Tibial nerve (tissue), 4 donors: ENCODE data around the gene NLRP12.

Experiments
- EP300 ChIP-seq, 2 donors: sonication (generic); formaldehyde crosslinking; IDR thresholded peaks; one replicate each; pipeline ENCODE4 v1.6.1; 2017; ENCODE audit warnings: antibody characterized with exemption in 2 of 2, mild to moderate bottlenecking in 1 of 2
- POLR2A ChIP-seq, 2 donors: fragments of 450-650 bp; IDR thresholded peaks; one replicate each; pipeline ENCODE4 v1.6.1; 2017; ENCODE audit warnings: antibody characterized with exemption in 2 of 2, mild to moderate bottlenecking in 2 of 2, moderate library complexity in 2 of 2
- TF ChIP-seq, protein P1 (sequence below), 5 experiments: fragments of 200-600 bp in 3 of 5; fragments of 450-650 bp in 2 of 5; sonication (generic) in 3 of 5; IDR thresholded peaks; one replicate each; pipeline ENCODE4 v1.5.1; 2016 to 2019; ENCODE audit warnings: antibody characterized with exemption in 5 of 5, mild to moderate bottlenecking in 3 of 5, moderate library complexity in 2 of 5

DNA sequence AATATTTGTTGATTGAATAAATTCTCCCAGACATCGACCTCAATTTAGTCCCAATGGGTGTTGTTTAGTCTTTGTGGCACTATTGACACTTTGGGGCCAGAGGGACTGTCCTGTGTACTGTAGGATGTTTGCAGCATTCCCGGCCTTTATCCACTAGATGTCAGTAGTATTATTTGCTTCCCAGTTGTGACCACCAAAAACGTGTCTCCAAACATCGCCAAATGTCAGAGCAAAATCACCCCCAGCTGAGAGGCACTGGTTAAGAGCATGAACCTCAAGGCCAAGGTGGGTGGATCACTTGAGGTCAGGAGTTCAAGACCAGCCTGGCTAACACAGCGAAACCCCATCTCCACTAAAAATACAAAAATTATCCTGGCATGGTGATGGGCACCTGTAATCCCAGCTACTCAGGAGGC is 15.4 kb downstream of the NLRP12 start:
- TF ChIP-seq, protein P1, sequence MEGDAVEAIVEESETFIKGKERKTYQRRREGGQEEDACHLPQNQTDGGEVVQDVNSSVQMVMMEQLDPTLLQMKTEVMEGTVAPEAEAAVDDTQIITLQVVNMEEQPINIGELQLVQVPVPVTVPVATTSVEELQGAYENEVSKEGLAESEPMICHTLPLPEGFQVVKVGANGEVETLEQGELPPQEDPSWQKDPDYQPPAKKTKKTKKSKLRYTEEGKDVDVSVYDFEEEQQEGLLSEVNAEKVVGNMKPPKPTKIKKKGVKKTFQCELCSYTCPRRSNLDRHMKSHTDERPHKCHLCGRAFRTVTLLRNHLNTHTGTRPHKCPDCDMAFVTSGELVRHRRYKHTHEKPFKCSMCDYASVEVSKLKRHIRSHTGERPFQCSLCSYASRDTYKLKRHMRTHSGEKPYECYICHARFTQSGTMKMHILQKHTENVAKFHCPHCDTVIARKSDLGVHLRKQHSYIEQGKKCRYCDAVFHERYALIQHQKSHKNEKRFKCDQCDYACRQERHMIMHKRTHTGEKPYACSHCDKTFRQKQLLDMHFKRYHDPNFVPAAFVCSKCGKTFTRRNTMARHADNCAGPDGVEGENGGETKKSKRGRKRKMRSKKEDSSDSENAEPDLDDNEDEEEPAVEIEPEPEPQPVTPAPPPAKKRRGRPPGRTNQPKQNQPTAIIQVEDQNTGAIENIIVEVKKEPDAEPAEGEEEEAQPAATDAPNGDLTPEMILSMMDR (IDR thresholded peaks at IDR 0.05): no peak
- no peak for TF ChIP-seq POLR2A (IDR thresholded peaks at IDR 0.05)
- no peak for TF ChIP-seq EP300 (IDR thresholded peaks at IDR 0.05)
